HCT116 (cell line): ENCODE data around the gene ATG10. TPM values are rescaled to one million over a fixed set of nuclear protein-coding genes. Genes with fewer than 3 reads are reported as not detected.
A peak's percentile ranks its signal among the peaks of the same experiment; 100 is the strongest.

Experiments
- ATAC-seq: fragments of 200-7000 bp; cut with Tn5 transposase; 2 replicates; pipeline ENCODE4 v1.9.1; 2020; ENCODE audit warnings: mild to moderate bottlenecking, moderate library complexity
- BruUV-seq: library from RNA; stranded (reverse); fragments of 400-500 nt; replicated peaks from 2 replicates; lab custom pipeline; 2021; lab: Mats Ljungman, UMichigan
- CTCF ChIA-PET: fragments of 300-600 bp; sonication (Branson Sonifier 250); formaldehyde crosslinking; loops from one replicate; lab custom pipeline; 2021; ENCODE audit warnings: antibody characterized with exemption; lab: Charles Lee
- POLR2A ChIA-PET: fragments of 300-600, 350-600 bp; sonication (Branson Sonifier 250); formaldehyde crosslinking; loops from one replicate; lab custom pipeline; 2021; ENCODE audit warnings: antibody characterized with exemption; lab: Charles Lee
- RAD21 ChIA-PET, 2 experiments: fragments of 300-600 bp; sonication (Branson Sonifier 250); formaldehyde crosslinking; loops; one replicate each; lab custom pipeline; 2023; ENCODE audit warnings: low total read pairs in 2 of 2; ENCODE audit not compliant: uncharacterized antibody in 2 of 2, unreplicated experiment in 2 of 2, low non-redundant PET in 1 of 2; lab: Charles Lee
- DNase-seq: peaks from one replicate; pipeline ENCODE4 v3.0.0-alpha.2; 2010; ENCODE audit warnings: low read depth, low spot score
- H2AFZ ChIP-seq: fragments of 200-600 bp; shearing (Covaris generic), sonication (generic); 2 replicates; pipeline ENCODE4 v1.6.1; 2017; ENCODE audit warnings: low read depth, mixed run types, mixed read lengths, antibody characterized with exemption, low read length; ENCODE audit not compliant: poor library complexity, severe bottlenecking
- H3K27ac ChIP-seq: 2 replicates; pipeline ENCODE4 v1.5.1; 2012; ENCODE audit warnings: low read depth, low read length
- H3K27me3 ChIP-seq: fragments of 200-600 bp; sonication (generic); 2 replicates; pipeline ENCODE4 v1.6.1; 2016; ENCODE audit warnings: mixed run types, low read length, mixed read lengths; ENCODE audit not compliant: insufficient read depth
- H3K36me3 ChIP-seq, 2 experiments: fragments of 200-500 bp in 1 of 2; fragments of 200-600 bp in 1 of 2; sonication (Bioruptor generic) in 1 of 2; sonication (generic) in 1 of 2; 2 replicates each; pipeline versions ENCODE4 v1.5.1 to v1.6.1; 2014 to 2016; ENCODE audit warnings: low read length in 2 of 2, inconsistent platforms in 1 of 2, mixed read lengths in 1 of 2, mixed run types in 1 of 2; ENCODE audit not compliant: insufficient read depth in 2 of 2, control insufficient read depth in 1 of 2
- H3K4me1 ChIP-seq, 2 experiments: fragments of 200-600 bp in 1 of 2; sonication (generic) in 1 of 2; 2 replicates each; pipeline versions ENCODE4 v1.5.1 to v1.6.1; 2012 to 2017; ENCODE audit warnings: low read length in 2 of 2, inconsistent platforms in 1 of 2, mild to moderate bottlenecking in 1 of 2, mixed read lengths in 1 of 2, mixed run types in 1 of 2, moderate library complexity in 1 of 2; ENCODE audit not compliant: insufficient read depth in 2 of 2, control insufficient read depth in 1 of 2
- H3K4me2 ChIP-seq: fragments of 200-600 bp; sonication (generic); 2 replicates; pipeline ENCODE4 v1.6.1; 2017; ENCODE audit warnings: mixed run types, low read length, mixed read lengths
- H3K4me3 ChIP-seq, 2 experiments: fragments of 200-600 bp in 1 of 2; sonication (generic) in 1 of 2; replicated peaks in 1 of 2; 2 replicates each; pipeline ENCODE4 v1.5.1; 2011 to 2016; ENCODE audit warnings: low read length in 2 of 2, control low read depth in 1 of 2, low read depth in 1 of 2, mild to moderate bottlenecking in 1 of 2, mixed read lengths in 1 of 2, mixed run types in 1 of 2
- H3K79me2 ChIP-seq: fragments of 200-600 bp; sonication (generic); 2 replicates; pipeline ENCODE4 v1.6.1; 2017; ENCODE audit warnings: mild to moderate bottlenecking, mixed run types, low read length, moderate library complexity, mixed read lengths; ENCODE audit not compliant: insufficient read depth
- H3K9ac ChIP-seq: fragments of 200-600 bp; sonication (generic); 2 replicates; pipeline ENCODE4 v1.6.1; 2016; ENCODE audit warnings: low read length, mixed read lengths
- H3K9me2 ChIP-seq: fragments of 200-600 bp; sonication (generic), shearing (Covaris generic); 2 replicates; pipeline ENCODE4 v1.6.1; 2017; ENCODE audit warnings: mixed run types, mild to moderate bottlenecking, moderate library complexity; ENCODE audit not compliant: insufficient read depth
- H3K9me3 ChIP-seq, 2 experiments: fragments of 200-500 bp in 1 of 2; fragments of 200-600 bp in 1 of 2; sonication (Bioruptor generic) in 1 of 2; sonication (generic) in 1 of 2; 2 replicates each; pipeline ENCODE4 v1.6.1; 2014 to 2017; ENCODE audit warnings: low read length in 2 of 2, mixed read lengths in 2 of 2, inconsistent platforms in 1 of 2, low read depth in 1 of 2, mild to moderate bottlenecking in 1 of 2, mixed run types in 1 of 2, moderate library complexity in 1 of 2; ENCODE audit not compliant: control insufficient read depth in 1 of 2, insufficient read depth in 1 of 2
- H4K20me1 ChIP-seq: fragments of 200-600 bp; sonication (generic), shearing (Covaris generic); 2 replicates; pipeline ENCODE4 v1.6.1; 2017; ENCODE audit warnings: mixed run types, mild to moderate bottlenecking, moderate library complexity; ENCODE audit not compliant: insufficient read depth
- CBX3 ChIP-seq: IDR thresholded peaks from 2 replicates; pipeline ENCODE4 v1.6.1; 2012; ENCODE audit warnings: low read depth
- CEBPB ChIP-seq: IDR thresholded peaks from 2 replicates; pipeline ENCODE4 v1.6.1; 2012; ENCODE audit warnings: low read depth
- CTCF ChIP-seq, 3 experiments: fragments of 200-600 bp in 1 of 3; sonication (generic) in 1 of 3; IDR thresholded peaks in 2 of 3; conservative IDR thresholded peaks in 1 of 3; 2 replicates each; pipeline ENCODE4 v1.5.1; 2012 to 2017; ENCODE audit warnings: low read depth in 2 of 3, low read length in 2 of 3, antibody characterized with exemption in 1 of 3, borderline replicate concordance in 1 of 3, control low read depth in 1 of 3, mild to moderate bottlenecking in 1 of 3, mixed read lengths in 1 of 3, mixed run types in 1 of 3, moderate library complexity in 1 of 3; ENCODE audit not compliant: insufficient read depth in 1 of 3
- ELF1 ChIP-seq: IDR thresholded peaks from 2 replicates; pipeline ENCODE4 v1.6.1; 2012; ENCODE audit warnings: low read depth, borderline replicate concordance
- JUND ChIP-seq: IDR thresholded peaks from 2 replicates; pipeline ENCODE4 v1.6.1; 2012
- RAD21 ChIP-seq: IDR thresholded peaks from 2 replicates; pipeline ENCODE4 v1.6.1; 2012; ENCODE audit warnings: low read depth, mild to moderate bottlenecking
- SRF ChIP-seq: IDR thresholded peaks from 2 replicates; pipeline ENCODE4 v1.6.1; 2012; ENCODE audit warnings: low read depth
- ZBTB33 ChIP-seq: IDR thresholded peaks from 2 replicates; pipeline ENCODE4 v1.6.1; 2011; ENCODE audit warnings: mild to moderate bottlenecking, low read length, moderate library complexity; ENCODE audit not compliant: insufficient replicate concordance; ENCODE audit errors: extremely low read depth
- ZNF274 ChIP-seq: fragments of 200-500 bp; sonication (Bioruptor generic); IDR thresholded peaks from 2 replicates; pipeline ENCODE4 v1.6.1; 2014; ENCODE audit warnings: mild to moderate bottlenecking, low read depth, low read length, inconsistent platforms
- intact Hi-C: fragments of 100-400 bp; cut with micrococcal nuclease; formaldehyde crosslinking; loops from 2 replicates; pipeline ENCODE4 v1.10.0; 2022
- total RNA-seq: library from RNA; stranded (reverse); gene quantifications from one replicate; pipeline ENCODE4 v1.2.1, GENCODE V29; 2021; ENCODE audit not compliant: unreplicated experiment
- TF ChIP-seq, protein P1 (sequence below): IDR thresholded peaks from 2 replicates; pipeline ENCODE4 v1.6.1; 2012; ENCODE audit warnings: low read depth
- TF ChIP-seq, protein P2 (sequence below): IDR thresholded peaks from 2 replicates; pipeline ENCODE4 v1.6.1; 2012

Gene ATG10
- total RNA-seq, 1 experiment from 2014 or later = 9.4 TPM

DNA sequence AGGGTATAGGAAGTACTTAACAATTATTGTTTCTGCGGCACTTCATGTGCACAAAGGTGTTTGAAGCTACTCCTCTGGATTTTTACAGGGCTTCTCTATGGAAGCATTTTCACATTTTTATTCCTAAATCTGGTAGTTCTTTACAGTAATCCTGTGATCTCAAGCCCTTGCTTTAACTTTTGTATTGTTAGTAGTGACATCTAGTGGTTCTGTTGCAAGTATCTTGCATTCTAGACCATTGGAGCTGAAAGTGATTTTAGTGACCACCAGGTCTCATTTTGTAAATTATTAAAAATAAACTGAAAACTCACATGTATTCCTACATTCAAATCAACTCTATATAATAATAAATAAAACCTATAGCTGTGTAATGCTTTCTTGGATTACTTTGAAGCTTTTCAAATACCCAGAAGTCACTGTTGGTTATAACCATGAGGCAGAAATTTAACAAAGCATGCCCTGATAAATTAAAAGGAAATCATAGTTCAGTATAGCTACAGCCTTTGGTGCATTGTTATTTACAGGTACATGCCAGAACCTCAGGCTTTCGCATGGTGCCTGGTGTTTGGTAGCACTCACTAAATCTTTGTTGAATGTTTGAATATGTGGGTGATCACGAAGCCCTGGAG, 287.5 kb downstream of the ATG10 start:
- no peak overlapping the region for H3K4me2 ChIP-seq
- H4K20me1 ChIP-seq = no peaks in the 10 kb centered on the region
- no peak overlapping the region for H3K9ac ChIP-seq
- H2AFZ ChIP-seq = no peak overlapping the region
- peak; percentile 78 for ATAC-seq
- CTCF ChIA-PET = interaction anchor here (0.6 to 1.3 kb wide), 8 partner anchors 8 to 631 kb away, joined by 3 to 5 read pairs (median 4); no protein-coding TSS in a partner anchor
- H3K4me3 ChIP-seq = no peak overlapping the region
- peak; percentile 42; the same call in 1 of the 2 replicates for TF ChIP-seq RAD21
- no peak for TF ChIP-seq JUND
- TF ChIP-seq CTCF (IDR thresholded peaks at IDR 0.05 in 2 of 3, conservative IDR thresholded peaks at IDR 0.05 in 1 of 3; ENCODE audit: borderline replicate concordance in 1 of 3, insufficient read depth in 1 of 3, low read depth in 2 of 3, low read length in 2 of 3) = peak; percentile 38 to 53 (median 47); a peak in 4 of 6 replicates
- TF ChIP-seq, all 23 proteins: peak for 2
- Histone ChIP-seq H3K27ac (no peak overlapping the region), H3K4me1 (no peaks in the 10 kb centered on the region), H3K9me3 (no peaks in the 10 kb centered on the region), H3K79me2 (no peaks in the 10 kb centered on the region), H3K9me2 (no peaks in the 10 kb centered on the region), H3K36me3 (no peaks in the 10 kb centered on the region), H3K27me3 (no peaks in the 10 kb centered on the region)
- ChIA-PET POLR2A (no interaction called here), RAD21 (no interaction called here)
- intact Hi-C loops = no loop called here
- no TSS peak for BruUV-seq
- DNase-seq = peak; percentile 18

- no peak overlapping the region for H3K27ac ChIP-seq
- H3K4me1 ChIP-seq = no peaks in the 10 kb centered on the region
- no peak for ATAC-seq
- no peaks in the 10 kb centered on the region for H4K20me1 ChIP-seq
- H3K27me3 ChIP-seq = no peaks in the 10 kb centered on the region
- intact Hi-C loops = no loop called here
- H2AFZ ChIP-seq = no peak overlapping the region
- 0 out of 4 replicates have a peak, but pooled peaks cover 0 to 4% of the 10 kb centered on the region in 2 experiments for H3K36me3 ChIP-seq
- no TSS peak for BruUV-seq
- H3K9me3 ChIP-seq = peaks cover 0 to 4% of the 10 kb centered on the region in 2 experiments; a peak in 1 of 4 replicates
- no peak overlapping the region for H3K4me3 ChIP-seq
- ChIA-PET RAD21 (no interaction called here), POLR2A (no interaction called here), CTCF (no interaction called here)
- no peak overlapping the region for H3K4me2 ChIP-seq
- H3K79me2 ChIP-seq = no peaks in the 10 kb centered on the region
- H3K9ac ChIP-seq = no peak overlapping the region
- no peak for DNase-seq
- H3K9me2 ChIP-seq = no peaks in the 10 kb centered on the region
- TF ChIP-seq, protein P1, sequence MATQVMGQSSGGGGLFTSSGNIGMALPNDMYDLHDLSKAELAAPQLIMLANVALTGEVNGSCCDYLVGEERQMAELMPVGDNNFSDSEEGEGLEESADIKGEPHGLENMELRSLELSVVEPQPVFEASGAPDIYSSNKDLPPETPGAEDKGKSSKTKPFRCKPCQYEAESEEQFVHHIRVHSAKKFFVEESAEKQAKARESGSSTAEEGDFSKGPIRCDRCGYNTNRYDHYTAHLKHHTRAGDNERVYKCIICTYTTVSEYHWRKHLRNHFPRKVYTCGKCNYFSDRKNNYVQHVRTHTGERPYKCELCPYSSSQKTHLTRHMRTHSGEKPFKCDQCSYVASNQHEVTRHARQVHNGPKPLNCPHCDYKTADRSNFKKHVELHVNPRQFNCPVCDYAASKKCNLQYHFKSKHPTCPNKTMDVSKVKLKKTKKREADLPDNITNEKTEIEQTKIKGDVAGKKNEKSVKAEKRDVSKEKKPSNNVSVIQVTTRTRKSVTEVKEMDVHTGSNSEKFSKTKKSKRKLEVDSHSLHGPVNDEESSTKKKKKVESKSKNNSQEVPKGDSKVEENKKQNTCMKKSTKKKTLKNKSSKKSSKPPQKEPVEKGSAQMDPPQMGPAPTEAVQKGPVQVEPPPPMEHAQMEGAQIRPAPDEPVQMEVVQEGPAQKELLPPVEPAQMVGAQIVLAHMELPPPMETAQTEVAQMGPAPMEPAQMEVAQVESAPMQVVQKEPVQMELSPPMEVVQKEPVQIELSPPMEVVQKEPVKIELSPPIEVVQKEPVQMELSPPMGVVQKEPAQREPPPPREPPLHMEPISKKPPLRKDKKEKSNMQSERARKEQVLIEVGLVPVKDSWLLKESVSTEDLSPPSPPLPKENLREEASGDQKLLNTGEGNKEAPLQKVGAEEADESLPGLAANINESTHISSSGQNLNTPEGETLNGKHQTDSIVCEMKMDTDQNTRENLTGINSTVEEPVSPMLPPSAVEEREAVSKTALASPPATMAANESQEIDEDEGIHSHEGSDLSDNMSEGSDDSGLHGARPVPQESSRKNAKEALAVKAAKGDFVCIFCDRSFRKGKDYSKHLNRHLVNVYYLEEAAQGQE = no peak
- no peak for TF ChIP-seq ZNF274
- no peak for TF ChIP-seq ZBTB33
- no peak for TF ChIP-seq ELF1
- TF ChIP-seq CEBPB = no peak
- no peak for TF ChIP-seq SRF
- TF ChIP-seq, protein P2, sequence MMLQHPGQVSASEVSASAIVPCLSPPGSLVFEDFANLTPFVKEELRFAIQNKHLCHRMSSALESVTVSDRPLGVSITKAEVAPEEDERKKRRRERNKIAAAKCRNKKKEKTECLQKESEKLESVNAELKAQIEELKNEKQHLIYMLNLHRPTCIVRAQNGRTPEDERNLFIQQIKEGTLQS = no peak
- TF ChIP-seq CBX3 = no peak
Measured at GRCh38 chr5:82265047-82265446, 293.2 kb downstream of the ATG10 start.
